NCI-H128 (cell line): Measurements from ENCODE around the gene C2orf49.

Experiments used
- DNase-seq: peaks from one replicate; lab custom pipeline; 2025; ENCODE audit not compliant: unreplicated experiment; lab: John Stamatoyannopoulos, UW

C2orf49 gene

DNA sequence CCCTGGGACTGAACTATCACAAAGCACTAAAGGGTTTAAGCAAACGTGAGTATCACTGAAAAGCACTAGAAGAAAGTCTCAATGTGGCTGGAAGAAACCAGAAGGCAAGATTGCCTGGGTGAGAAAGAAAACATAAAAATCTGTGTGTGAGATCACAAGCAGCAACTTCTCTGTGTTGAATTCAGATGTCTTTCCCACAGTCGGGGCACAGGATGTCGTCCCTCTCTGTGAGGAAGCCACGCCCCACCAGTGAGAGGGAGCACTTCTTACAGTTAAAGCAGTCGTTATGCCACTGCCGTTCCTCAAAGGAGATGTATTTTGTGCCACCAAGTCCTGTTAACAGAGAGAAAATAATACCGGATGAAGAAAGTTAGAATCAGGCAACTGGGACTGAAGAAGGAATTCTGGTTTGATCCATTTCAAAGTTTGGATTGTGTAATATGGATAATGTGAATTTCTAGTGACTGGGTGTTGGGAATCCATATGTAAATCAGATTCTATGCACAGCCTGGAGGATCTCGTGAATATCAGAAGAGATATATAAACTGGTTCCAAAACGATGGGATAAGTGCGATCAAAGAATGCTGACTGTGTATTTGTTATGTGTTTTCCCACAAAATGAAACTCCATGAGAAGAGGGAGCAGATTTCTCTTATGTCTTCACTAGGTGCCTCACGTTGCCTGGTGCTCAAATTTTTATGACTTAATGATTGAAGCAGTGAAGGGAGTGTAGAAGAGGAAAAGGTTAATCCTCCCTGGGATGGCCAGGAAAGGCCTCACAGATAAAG is 24.0 kb downstream of the C2orf49 start:
- no peak for DNase-seq

- no peak for DNase-seq
Observed at GRCh38 chr2:105362862-105363591, 25.7 kb downstream of the C2orf49 start.

- no peak for DNase-seq
Observed at GRCh38 chr2:105364436-105365139, 27.2 kb downstream of the C2orf49 start.

DNA sequence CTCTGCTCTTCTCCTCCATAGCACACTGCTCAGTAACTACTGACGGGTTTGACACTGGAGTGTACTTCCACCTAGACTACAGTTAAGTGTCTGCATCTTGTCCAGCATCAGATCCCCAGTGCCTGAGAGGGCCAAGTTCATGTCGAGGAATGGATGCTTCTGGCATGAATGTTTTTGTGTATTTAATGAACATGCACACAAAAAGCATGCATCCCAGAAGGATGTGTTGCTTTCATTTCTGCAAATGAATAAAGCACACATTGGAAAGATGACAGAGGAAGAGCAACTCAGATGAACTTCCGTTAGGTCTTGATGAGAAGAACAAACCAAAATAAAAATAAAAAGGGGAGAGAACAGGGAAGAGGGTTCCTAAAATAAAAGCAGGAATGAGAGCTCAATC is 27.9 kb downstream of the C2orf49 start:
- DNase-seq = no peak

GRCh38 chr2:105368759-105369408 is 31.5 kb downstream of the C2orf49 start:
- no peak for DNase-seq

DNA sequence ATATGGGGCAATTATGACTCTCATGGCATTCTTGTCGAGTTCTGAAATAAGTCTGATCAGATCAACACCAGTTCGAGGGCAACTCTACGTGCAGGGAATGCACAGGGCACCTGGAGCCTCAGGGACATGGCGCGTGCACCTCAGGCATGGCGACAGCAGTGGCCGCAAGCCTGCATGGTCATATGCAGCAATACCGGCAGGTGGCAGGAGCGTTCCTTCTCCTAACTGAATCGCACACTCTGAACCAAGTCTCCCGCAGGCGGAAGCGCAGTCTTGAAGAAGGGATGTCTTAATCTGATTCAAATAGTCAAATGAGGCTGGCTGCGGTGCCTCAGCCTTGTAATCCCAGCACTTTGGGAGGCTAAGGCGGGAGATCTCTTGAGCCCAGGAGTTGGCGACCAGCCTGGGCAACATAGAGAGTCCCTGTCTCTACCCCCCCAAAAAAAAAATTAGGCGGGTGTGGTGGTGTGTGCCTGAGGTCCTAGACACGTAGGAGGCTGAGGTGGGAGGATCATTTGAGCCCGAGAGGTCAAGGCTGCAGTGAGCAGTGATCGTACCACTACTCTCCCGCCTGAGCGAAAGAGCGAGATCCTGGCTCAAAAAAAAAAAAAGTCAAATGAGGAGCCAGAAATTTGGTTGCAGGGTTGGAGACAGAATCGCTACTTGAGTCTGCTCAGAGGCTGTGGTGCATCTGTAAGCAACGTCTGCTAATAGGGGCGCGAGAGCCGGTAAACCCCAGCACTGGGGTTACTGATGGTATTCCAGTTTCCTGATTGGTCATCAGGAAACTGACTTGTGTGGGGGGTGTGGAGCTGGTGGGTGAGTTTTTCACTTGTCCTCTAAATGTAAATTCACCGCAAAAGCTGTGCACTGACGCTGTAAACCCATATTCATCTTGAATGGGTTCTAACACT is 32.7 kb downstream of the C2orf49 start:
- peak; percentile 51 for DNase-seq

GRCh38 chr2:105371156-105371555 is 33.8 kb downstream of the C2orf49 start:
- no peak for DNase-seq

DNA sequence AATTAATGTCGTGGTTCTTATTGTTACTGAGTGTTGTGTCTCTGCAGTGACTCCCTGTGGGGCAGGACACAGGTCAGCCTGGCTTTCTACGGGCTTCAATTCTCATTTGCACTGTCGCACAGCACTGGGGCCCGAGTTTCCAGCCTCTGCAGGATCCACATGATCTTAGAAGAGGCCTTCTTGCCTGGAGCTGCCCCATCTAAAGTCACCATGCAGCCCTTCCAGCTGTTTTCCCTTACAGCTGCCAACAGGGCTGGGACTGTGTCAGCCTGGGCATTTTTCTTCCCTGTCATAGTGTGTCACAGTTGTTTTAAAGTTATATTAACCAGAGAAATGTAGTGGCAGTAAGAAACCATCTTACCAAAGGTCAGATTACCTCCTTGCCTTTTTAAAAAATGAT is 34.5 kb downstream of the C2orf49 start:
- DNase-seq = no peak

GRCh38 chr2:105373344-105373781 is 36.0 kb downstream of the C2orf49 start:
- DNase-seq = no peak

- no peak for DNase-seq
Observed at GRCh38 chr2:105373895-105374401, 36.6 kb downstream of the C2orf49 start.

DNA sequence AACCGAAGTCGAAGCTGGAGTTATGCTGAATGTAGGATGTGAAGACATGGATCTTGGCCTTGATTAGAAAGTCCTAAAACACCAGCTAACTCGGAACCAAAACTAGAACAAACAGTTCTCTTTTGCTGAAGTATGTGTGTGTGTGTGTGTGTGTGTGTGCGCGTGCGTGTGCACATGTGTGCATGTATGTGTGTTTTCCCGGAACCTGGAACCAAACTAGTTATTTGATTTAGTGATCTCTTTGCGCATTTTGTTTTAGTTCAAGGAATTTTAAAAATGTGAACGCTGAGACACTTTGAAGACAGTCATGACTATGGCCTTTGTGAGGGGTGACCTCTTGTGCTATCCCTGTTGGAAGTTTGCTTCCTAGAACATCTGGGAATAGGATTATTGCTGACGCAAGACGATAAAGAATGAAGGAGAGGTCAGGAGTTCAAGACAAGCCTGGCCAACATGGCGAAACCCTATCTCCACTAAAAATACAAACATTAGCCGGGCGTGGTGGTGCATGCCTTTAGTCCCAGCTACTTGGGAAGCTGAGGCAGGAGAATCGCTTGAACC is 37.7 kb downstream of the C2orf49 start:
- no peak for DNase-seq

GRCh38 chr2:105376010-105376409 is 38.7 kb downstream of the C2orf49 start:
- no peak for DNase-seq

DNA sequence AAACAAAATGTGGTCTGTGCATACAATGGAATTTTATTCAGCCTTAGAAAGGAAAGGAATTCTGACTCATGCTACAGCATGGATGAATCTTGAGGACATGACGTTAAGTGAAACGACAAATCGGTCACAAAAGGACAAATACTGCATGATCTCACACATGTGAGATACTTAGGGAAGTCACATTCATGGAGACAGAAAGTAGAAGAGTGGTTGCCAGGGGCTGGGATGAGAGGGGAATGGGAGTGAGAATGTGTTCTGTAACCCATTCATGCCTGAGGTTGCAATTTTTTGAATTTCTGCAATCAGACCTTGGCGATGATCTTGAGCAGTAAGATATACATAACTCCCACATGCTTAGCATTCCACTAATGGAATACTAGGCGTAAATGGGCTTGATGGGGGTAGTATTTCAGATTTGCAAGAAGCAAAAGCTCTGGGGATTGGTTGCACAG is 39.5 kb downstream of the C2orf49 start:
- no peak for DNase-seq

DNA sequence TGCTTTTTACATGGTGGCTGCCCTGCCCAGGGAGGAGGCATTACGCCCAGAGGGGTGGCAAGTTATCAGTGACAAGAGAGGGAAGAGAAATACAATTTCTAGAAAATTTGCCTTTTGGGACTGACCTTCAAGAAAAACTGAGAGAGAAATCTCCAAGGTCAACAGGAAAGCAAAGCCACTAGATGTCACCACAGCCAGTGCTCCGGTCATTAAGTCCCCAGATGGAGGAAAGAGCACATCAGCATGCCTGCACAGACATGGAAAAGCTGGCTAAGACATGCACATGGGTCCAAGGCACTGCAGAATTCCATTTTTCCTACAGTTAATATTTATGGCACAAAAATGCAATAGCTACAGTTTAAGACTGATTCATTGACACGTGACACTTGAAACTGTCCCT is 40.5 kb downstream of the C2orf49 start:
- no peak for DNase-seq

DNA sequence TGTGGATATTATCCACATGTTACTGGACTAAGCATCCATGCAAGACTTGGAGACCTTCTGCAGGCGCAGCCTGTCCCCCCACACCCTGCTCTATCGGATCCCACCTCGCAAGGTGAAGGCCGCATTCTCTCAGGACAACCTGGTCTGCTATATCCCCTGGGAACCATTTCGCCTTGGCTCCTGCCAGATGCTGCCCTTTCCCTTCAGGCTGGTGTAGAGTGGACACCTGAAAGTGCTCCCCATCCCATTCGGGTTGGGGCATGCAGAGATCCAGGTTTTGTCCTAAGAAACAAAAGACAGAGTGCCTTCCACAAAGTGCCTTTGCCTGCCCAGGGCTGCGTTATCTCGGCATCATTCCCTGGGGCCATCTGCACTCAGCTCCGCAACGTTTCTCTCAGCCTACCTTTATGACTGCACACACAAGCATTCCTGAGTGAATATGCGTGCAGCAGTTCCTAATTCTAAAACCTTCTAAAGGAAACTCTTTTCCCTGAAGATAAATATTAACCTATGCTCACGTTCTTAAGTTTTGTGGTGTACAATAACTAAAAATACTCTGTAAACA is 41.0 kb downstream of the C2orf49 start:
- DNase-seq = no peak

GRCh38 chr2:105378921-105379383 is 41.6 kb downstream of the C2orf49 start:
- DNase-seq = no peak

GRCh38 chr2:105379741-105380186 is 42.4 kb downstream of the C2orf49 start:
- no peak for DNase-seq

DNA sequence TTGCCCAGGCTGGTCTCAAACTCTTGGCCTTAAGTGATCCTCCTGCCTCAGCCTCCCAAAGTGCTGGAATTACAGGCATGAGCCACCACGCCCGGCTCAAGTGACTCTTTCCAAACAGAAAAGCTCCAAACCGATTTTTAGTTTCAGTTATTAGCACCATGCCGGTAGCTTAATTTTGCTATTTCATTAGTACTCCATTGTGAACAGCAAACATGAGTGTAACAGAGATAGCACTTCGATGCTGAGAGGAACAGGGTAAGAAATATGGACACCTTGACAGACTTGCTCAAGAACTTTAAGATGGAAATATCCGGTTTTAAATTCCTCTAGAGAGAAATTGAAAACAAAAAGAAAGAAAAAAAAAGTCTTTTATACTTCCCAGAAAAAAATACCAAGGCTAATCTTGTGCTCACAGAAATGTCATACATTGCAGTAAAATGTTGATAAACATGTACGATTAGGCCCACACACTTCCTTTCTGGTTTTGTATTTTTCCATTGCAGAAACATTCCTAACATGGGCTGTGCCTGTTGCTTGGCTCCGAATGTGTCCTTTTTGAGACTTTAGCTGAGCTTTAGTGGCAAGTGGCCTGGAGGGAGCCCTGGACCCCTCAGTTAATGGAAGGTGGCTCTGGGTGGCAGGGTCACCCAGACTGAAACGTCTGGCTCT is 43.2 kb downstream of the C2orf49 start:
- no peak for DNase-seq
